SK-N-MC (cell line): Measurements from ENCODE around the gene PCSK2.

Experiments used
- EZH2 ChIP-seq: fragments of 200-600 bp; sonication (generic); IDR thresholded peaks from one replicate; pipeline ENCODE4 v1.6.1; 2017; ENCODE audit warnings: antibody characterized with exemption
- FOXP2 ChIP-seq: optimal IDR thresholded peaks from 2 replicates; pipeline ENCODE3; 2011; ENCODE audit warnings: mild to moderate bottlenecking, moderate library complexity; ENCODE audit not compliant: insufficient read depth; ENCODE audit errors: extremely low read length, control extremely low read depth
- POLR2AphosphoS5 ChIP-seq: IDR thresholded peaks from 2 replicates; pipeline ENCODE4 v1.6.1; 2012; ENCODE audit warnings: mild to moderate bottlenecking, low read depth, low read length, borderline replicate concordance

DNA sequence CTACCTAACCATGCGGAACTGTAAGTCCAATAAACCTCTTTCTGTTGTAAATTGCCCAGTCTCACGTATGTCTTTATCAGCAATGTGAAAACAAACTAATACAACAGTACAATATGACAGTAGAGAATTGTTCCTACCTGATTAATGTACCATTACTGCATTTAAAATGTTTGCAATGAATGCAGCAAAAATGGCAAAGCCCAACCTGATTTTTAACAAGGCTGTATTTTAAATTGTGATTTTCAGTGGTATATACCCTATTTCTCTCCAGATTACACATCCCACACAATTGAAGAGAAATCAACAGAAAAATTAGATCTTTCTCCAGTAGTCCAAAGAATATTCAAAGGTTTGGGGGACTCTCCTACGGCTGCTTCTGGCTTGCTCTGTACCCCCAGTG lies 3.3 kb upstream of the PCSK2 start:
- TF ChIP-seq POLR2AphosphoS5 (no peak), EZH2 (no peak), FOXP2 (no peak)
